ENCODE data around the gene FARP1. TPM values are rescaled to one million over a fixed set of nuclear protein-coding genes. Genes with fewer than 3 reads are reported as not detected.

The FARP1 gene
- total RNA-seq, 4 donors from 2014 or later = 103 to 172 (median 129) TPM

DNA sequence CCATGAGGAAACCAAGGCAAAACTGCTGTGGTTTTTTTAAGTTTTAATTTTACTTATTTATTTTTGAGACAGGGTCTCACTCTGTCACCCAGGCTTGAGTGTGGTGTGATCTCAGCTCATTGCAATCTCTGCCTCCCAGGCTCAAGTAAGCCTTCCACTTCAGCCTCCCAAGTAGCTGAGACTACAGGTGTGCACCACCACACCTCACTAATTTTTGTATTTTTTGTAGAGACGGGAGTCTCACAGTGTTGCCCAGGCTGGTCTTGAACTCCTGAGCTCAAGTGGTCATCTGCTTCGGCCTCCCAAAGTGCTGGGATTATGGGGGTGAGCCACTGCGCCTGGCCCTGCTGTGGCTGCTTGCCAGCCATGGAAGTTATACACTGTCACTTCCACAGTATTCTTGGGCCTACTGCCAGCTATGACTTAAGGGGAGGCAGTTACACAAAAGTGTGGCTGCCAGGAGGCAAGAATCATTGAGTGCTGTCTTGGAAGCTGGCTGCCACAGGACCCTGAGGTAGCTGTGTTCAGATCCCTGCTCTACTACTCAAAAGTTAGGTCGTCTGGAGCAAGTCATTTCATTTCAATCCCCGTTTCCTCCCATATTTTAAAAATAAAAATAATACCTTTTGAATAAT, 12.7 kb downstream of the FARP1 start:
- DNase-seq = peak; percentile 44 to 50
- Histone ChIP-seq H3K27me3 (no peaks in the 10 kb centered on the region), H3K9me3 (no peaks in the 10 kb centered on the region), H3K4me3 (replicated peaks in 1 of 3) (no peak overlapping the region), H3K27ac (no peak overlapping the region), H3K36me3 (no peaks in the 10 kb centered on the region), H3K4me1 (peaks cover 7 to 22% of the 10 kb centered on the region in 2 donors)
- TF ChIP-seq, protein P1, sequence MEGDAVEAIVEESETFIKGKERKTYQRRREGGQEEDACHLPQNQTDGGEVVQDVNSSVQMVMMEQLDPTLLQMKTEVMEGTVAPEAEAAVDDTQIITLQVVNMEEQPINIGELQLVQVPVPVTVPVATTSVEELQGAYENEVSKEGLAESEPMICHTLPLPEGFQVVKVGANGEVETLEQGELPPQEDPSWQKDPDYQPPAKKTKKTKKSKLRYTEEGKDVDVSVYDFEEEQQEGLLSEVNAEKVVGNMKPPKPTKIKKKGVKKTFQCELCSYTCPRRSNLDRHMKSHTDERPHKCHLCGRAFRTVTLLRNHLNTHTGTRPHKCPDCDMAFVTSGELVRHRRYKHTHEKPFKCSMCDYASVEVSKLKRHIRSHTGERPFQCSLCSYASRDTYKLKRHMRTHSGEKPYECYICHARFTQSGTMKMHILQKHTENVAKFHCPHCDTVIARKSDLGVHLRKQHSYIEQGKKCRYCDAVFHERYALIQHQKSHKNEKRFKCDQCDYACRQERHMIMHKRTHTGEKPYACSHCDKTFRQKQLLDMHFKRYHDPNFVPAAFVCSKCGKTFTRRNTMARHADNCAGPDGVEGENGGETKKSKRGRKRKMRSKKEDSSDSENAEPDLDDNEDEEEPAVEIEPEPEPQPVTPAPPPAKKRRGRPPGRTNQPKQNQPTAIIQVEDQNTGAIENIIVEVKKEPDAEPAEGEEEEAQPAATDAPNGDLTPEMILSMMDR (IDR thresholded peaks at IDR 0.05) = no peak
- no peak for TF ChIP-seq POLR2A (IDR thresholded peaks at IDR 0.05)
- 72 to 84% methylated on average over 4 to 5 of the region's 5 CpGs for WGBS, 2 donors
- intact Hi-C loops (cut with DNase I) = loop anchor here (10.0 kb wide), 1 partner anchor 69 kb away; no protein-coding TSS in a partner anchor

- Histone ChIP-seq H3K27me3 (no peaks in the 10 kb centered on the region), H3K9me3 (no peaks in the 10 kb centered on the region), H3K27ac (no peak overlapping the region), H3K4me3 (replicated peaks in 1 of 3) (no peak overlapping the region), H3K4me1 (peaks cover 7 to 22% of the 10 kb centered on the region in 2 donors), H3K36me3 (no peaks in the 10 kb centered on the region)
- no peak for TF ChIP-seq POLR2A (IDR thresholded peaks at IDR 0.05)
- TF ChIP-seq, protein P1 (IDR thresholded peaks at IDR 0.05) = no peak
- WGBS, 2 donors = 83 to 91% methylated on average over 2 of the region's 2 CpGs
- intact Hi-C loops (cut with DNase I) = loop anchor here (10.0 kb wide), 1 partner anchor 69 kb away; no protein-coding TSS in a partner anchor
- no peak for DNase-seq
Measured at GRCh38 chr13:98156259-98156658, 13.4 kb downstream of the FARP1 start.

DNA sequence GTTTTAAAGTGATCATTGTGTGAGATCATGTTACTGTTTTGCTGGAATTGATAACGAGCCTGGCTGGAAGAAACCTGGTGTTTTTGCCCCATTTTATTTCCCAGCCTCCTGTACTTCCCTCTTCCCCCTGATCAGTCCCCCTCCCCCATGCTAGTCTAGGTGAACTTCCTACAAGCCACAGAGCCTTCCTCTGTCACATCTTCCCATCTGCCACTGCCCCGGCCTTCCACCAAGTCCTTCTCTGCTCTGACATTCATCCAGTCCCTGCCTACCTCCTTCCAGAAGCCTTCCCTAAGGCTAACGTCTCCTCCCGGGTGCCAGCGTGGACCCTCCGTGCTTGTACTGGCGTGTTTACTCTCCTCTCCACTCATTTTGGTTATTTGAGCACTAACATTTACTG, 14.3 kb downstream of the FARP1 start:
- TF ChIP-seq, protein P1 (IDR thresholded peaks at IDR 0.05) = no peak
- no peak for DNase-seq
- WGBS, 2 donors = 82 to 83% methylated on average over 7 of the region's 7 CpGs
- Histone ChIP-seq H3K4me3 (replicated peaks in 1 of 3) (no peak overlapping the region), H3K36me3 (no peaks in the 10 kb centered on the region), H3K27me3 (no peaks in the 10 kb centered on the region), H3K9me3 (no peaks in the 10 kb centered on the region), H3K4me1 (peaks cover 7 to 22% of the 10 kb centered on the region in 2 donors), H3K27ac (no peak overlapping the region)
- intact Hi-C loops (cut with DNase I) = loop anchor here (10.0 kb wide), 1 partner anchor 68 kb away; no protein-coding TSS in a partner anchor

DNA sequence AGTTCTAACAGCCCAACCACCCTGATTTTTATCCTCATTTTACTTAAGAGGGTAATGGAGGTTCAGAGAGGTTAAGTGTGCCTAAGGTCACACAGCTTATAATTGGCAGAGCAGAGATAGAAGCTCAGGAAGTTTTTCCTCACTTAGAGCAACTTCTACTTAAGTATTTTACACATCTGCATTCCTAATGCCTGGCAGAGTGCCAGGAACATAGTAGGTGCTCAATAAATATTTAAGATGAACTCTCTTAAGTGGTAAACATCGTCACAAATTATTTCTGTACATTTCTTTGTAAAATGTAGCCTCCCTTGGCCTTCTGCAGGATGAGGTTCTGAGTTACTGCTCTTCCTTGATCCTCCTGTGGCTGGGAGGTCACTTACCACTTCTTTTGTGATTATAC, 14.7 kb downstream of the FARP1 start:
- TF ChIP-seq POLR2A (IDR thresholded peaks at IDR 0.05) = no peak
- TF ChIP-seq, protein P1 (IDR thresholded peaks at IDR 0.05) = no peak
- no peaks in the 10 kb centered on the region for H3K36me3 ChIP-seq
- intact Hi-C loops (cut with DNase I) = loop anchor here (10.0 kb wide), 1 partner anchor 67 kb away; no protein-coding TSS in a partner anchor
- no peak for DNase-seq
- H3K9me3 ChIP-seq = no peaks in the 10 kb centered on the region
- H3K27me3 ChIP-seq = no peaks in the 10 kb centered on the region
- 91 to 100% methylated on average over 1 of the region's 1 CpG for WGBS, 2 donors
- H3K4me3 ChIP-seq (replicated peaks in 1 of 3) = no peak overlapping the region
- H3K27ac ChIP-seq = no peak overlapping the region
- H3K4me1 ChIP-seq = peaks cover 7 to 22% of the 10 kb centered on the region in 2 donors

DNA sequence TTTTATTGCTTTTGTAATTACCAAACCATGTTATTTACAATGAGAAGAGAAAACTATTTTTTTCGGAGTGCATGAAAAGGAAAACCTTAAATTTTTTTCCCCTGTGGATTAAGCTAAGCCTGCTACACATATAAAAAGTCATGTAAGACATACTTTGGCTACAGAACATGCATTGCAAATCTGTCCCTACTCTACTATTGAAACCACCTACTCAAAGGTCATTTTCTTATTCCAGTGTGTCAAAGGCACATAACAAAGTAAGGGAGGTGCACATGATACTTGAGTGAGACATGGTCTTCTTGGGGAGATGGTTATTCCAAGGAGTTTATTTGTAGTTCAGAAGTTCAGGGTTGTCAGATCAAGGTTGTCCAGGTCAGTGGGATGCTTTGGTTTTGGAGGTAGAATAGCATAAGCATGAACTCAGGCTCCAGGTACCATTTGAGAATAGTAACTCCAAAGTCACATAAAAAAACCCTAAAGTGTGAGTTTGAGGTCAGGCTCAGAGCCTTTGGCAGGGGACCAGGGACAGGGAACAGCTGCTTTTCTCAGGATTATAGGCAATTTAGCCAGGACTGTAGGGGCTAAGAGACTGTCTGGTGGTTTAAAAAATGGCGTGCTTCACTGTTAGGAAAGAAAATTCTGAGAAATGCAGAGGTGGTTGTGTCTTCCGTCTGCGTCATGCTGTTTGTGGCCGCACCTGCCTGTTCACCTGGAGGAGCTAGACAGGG, 15.4 kb downstream of the FARP1 start:
- Histone ChIP-seq H3K27ac (no peak overlapping the region), H3K4me1 (peaks cover 7 to 22% of the 10 kb centered on the region in 2 donors), H3K9me3 (no peaks in the 10 kb centered on the region), H3K4me3 (replicated peaks in 1 of 3) (no peak overlapping the region), H3K27me3 (no peaks in the 10 kb centered on the region), H3K36me3 (no peaks in the 10 kb centered on the region)
- TF ChIP-seq POLR2A (IDR thresholded peaks at IDR 0.05) = no peak
- TF ChIP-seq, protein P1 (IDR thresholded peaks at IDR 0.05) = no peak
- 92 to 93% methylated on average over 5 of the region's 5 CpGs for WGBS, 2 donors
- intact Hi-C loops (cut with DNase I) = loop anchor here (10.0 kb wide), 1 partner anchor 66 kb away; no protein-coding TSS in a partner anchor
- no peak for DNase-seq
